Measurements from ENCODE around the gene ITFG1. TPM values are rescaled to one million over a fixed set of nuclear protein-coding genes. Genes with fewer than 3 reads are reported as not detected.

Gene ITFG1
- total RNA-seq, 4 donors from 2014 or later: 12.9 to 100 (median 60.8) TPM

DNA sequence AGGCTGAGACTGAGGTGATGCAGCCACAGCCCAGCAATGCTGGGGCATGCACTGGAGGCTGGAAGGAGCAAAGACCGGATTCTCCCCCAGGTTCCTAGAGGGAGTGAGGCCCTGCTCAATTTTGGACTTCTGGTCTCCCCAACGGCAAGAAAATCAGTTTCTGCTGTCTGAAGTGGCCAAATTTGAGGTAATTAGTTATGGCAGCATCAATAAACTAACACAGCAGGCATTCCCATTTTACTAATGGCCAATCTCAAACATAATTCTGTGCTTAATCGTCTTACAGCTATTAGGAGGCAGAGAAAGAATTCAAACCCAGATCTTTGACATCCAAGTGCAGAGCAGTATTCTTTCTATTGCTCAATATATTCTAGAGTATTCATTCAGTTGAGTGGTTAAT lies 333.3 kb downstream of the ITFG1 start:
- in situ Hi-C loops (cut with MboI; ENCODE audit: low pct_ligation_motif_present in 1 of 4, low pct_unique_long_range_greater_than_20kb in 1 of 4, low sequenced_read_pairs in 3 of 4): loop anchor here (25.0 kb wide), 1 partner anchor 1035 kb away; the partner anchor contains the start of gene ABCC12 (in 4 of the 4)
- no peak overlapping the region for H3K27ac ChIP-seq
- intact Hi-C loops (cut with DNase I; ENCODE audit: low total_unique reads): no loop called here
- peaks cover 0 to 6% (median 0%) of the 10 kb centered on the region in 4 donors for H3K4me1 ChIP-seq
- H3K9me3 ChIP-seq: no peaks in the 10 kb centered on the region
- no peaks in the 10 kb centered on the region for H3K36me3 ChIP-seq
- DNase-seq: no peak
- TF ChIP-seq EP300 (IDR thresholded peaks at IDR 0.05; ENCODE audit: low read depth) (no peak), POLR2AphosphoS5 (IDR thresholded peaks at IDR 0.05) (no peak), POLR2A (IDR thresholded peaks at IDR 0.05) (no peak)
- TF ChIP-seq, protein P1, sequence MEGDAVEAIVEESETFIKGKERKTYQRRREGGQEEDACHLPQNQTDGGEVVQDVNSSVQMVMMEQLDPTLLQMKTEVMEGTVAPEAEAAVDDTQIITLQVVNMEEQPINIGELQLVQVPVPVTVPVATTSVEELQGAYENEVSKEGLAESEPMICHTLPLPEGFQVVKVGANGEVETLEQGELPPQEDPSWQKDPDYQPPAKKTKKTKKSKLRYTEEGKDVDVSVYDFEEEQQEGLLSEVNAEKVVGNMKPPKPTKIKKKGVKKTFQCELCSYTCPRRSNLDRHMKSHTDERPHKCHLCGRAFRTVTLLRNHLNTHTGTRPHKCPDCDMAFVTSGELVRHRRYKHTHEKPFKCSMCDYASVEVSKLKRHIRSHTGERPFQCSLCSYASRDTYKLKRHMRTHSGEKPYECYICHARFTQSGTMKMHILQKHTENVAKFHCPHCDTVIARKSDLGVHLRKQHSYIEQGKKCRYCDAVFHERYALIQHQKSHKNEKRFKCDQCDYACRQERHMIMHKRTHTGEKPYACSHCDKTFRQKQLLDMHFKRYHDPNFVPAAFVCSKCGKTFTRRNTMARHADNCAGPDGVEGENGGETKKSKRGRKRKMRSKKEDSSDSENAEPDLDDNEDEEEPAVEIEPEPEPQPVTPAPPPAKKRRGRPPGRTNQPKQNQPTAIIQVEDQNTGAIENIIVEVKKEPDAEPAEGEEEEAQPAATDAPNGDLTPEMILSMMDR (IDR thresholded peaks at IDR 0.05): no peak
- WGBS, 2 donors (ENCODE audit: low coverage in 1 of 2): 90 to 100% methylated on average over 1 to 3 of the region's 3 CpGs
- H3K27me3 ChIP-seq: no peaks in the 10 kb centered on the region
- H3K4me3 ChIP-seq: no peak overlapping the region

DNA sequence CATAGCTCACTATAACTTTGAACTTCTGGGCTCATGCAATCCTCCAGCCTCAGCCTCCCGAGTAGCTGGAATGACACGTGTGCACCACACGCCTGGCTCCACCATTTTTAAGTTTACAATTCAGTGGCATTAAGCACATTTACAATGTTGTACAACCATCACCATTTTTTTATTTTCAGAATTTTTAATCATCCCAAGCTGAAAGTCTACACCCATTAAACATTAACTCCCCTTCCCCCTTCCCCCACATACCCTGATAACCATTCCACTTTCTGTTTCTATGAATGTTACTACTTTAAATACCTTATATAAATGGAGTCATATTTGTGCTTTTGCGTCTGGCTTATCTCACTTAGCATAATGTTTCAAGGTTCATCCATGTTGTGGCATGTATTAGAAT lies 335.1 kb downstream of the ITFG1 start:
- 83 to 100% methylated on average over 3 to 4 of the region's 4 CpGs for WGBS, 2 donors (ENCODE audit: low coverage in 1 of 2)
- DNase-seq: no peak
- in situ Hi-C loops (cut with MboI; ENCODE audit: low pct_ligation_motif_present in 1 of 4, low pct_unique_long_range_greater_than_20kb in 1 of 4, low sequenced_read_pairs in 3 of 4) (loop anchor here (25.0 kb wide), 1 partner anchor 1037 kb away; the partner anchor contains the start of gene ABCC12 (in 4 of the 4)), intact Hi-C loops (cut with DNase I; ENCODE audit: low total_unique reads) (no loop called here)
- Histone ChIP-seq H3K36me3 (no peaks in the 10 kb centered on the region), H3K4me3 (no peak overlapping the region), H3K27me3 (no peaks in the 10 kb centered on the region), H3K27ac (no peak overlapping the region), H3K4me1 (peaks cover 0 to 6% (median 0%) of the 10 kb centered on the region in 4 donors), H3K9me3 (no peaks in the 10 kb centered on the region)
- TF ChIP-seq POLR2AphosphoS5 (IDR thresholded peaks at IDR 0.05) (no peak), EP300 (IDR thresholded peaks at IDR 0.05; ENCODE audit: low read depth) (no peak), POLR2A (IDR thresholded peaks at IDR 0.05) (no peak)
- TF ChIP-seq, protein P1 (IDR thresholded peaks at IDR 0.05): no peak

DNA sequence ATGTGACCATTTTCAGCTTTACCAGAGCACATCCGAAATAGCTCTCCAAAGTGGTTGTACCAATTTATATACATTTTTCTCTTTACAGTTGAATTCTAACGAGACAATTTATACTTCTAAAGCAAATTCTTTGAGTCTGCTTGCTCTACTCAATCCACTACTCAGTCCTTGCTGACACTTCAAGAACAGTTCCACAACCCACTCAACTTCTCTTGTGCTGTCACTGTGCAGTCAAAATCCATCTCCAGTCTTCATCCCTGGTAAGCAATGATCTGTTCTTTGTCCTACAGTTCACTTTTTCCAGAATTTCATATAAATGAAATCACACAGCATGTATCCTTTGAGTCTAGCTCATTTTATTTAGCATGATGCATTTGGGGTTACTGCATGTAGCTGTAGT lies 347.7 kb downstream of the ITFG1 start:
- TF ChIP-seq POLR2AphosphoS5 (IDR thresholded peaks at IDR 0.05) (no peak), EP300 (IDR thresholded peaks at IDR 0.05; ENCODE audit: low read depth) (no peak), POLR2A (IDR thresholded peaks at IDR 0.05) (no peak)
- TF ChIP-seq, protein P1 (IDR thresholded peaks at IDR 0.05): no peak
- Histone ChIP-seq H3K9me3 (no peaks in the 10 kb centered on the region), H3K27ac (no peak overlapping the region), H3K4me1 (no peaks in the 10 kb centered on the region), H3K27me3 (no peaks in the 10 kb centered on the region), H3K36me3 (no peaks in the 10 kb centered on the region), H3K4me3 (no peak overlapping the region)
- in situ Hi-C loops (cut with MboI; ENCODE audit: low pct_ligation_motif_present in 1 of 4, low pct_unique_long_range_greater_than_20kb in 1 of 4, low sequenced_read_pairs in 3 of 4): no loop called here
- WGBS, 2 donors (ENCODE audit: low coverage in 1 of 2): 80 to 85% methylated on average over 2 of the region's 2 CpGs
- DNase-seq: no peak
- intact Hi-C loops (cut with DNase I; ENCODE audit: low total_unique reads): no loop called here

DNA sequence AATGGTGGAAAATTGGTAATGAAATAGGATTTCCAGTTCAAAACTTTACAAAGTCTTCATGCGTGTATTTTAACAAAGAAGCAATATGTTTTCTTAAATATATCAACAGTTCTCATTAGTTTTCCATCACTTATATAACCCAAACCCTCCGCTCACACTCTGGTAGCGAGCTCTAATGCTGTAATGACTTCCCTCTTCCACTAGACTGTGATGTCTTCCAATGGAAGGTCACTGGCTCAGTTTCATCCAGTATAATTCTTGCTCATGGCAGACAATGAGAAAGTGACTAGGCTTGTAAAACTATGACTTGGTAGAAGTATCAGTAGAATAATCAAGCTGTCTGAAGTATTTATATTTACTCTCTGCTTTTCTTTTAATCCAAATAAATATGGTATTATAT lies 349.9 kb downstream of the ITFG1 start:
- Histone ChIP-seq H3K27me3 (no peaks in the 10 kb centered on the region), H3K4me1 (no peaks in the 10 kb centered on the region), H3K27ac (no peak overlapping the region), H3K36me3 (no peaks in the 10 kb centered on the region), H3K4me3 (no peak overlapping the region), H3K9me3 (no peaks in the 10 kb centered on the region)
- 97 to 100% methylated on average over 3 of the region's 3 CpGs for WGBS, 2 donors (ENCODE audit: low coverage in 1 of 2)
- no peak for DNase-seq
- TF ChIP-seq EP300 (IDR thresholded peaks at IDR 0.05; ENCODE audit: low read depth): no peak
- TF ChIP-seq POLR2AphosphoS5 (IDR thresholded peaks at IDR 0.05): no peak
- TF ChIP-seq, protein P1 (IDR thresholded peaks at IDR 0.05): no peak
- TF ChIP-seq POLR2A (IDR thresholded peaks at IDR 0.05): no peak
- intact Hi-C loops (cut with DNase I; ENCODE audit: low total_unique reads) (no loop called here), in situ Hi-C loops (cut with MboI; ENCODE audit: low pct_ligation_motif_present in 1 of 4, low pct_unique_long_range_greater_than_20kb in 1 of 4, low sequenced_read_pairs in 3 of 4) (no loop called here)

Measured in transverse colon (tissue), 4 donors.